ENCODE results near the gene GLIPR2.
A peak's percentile ranks its signal among the peaks of the same experiment; 100 is the strongest.

Gene GLIPR2

DNA sequence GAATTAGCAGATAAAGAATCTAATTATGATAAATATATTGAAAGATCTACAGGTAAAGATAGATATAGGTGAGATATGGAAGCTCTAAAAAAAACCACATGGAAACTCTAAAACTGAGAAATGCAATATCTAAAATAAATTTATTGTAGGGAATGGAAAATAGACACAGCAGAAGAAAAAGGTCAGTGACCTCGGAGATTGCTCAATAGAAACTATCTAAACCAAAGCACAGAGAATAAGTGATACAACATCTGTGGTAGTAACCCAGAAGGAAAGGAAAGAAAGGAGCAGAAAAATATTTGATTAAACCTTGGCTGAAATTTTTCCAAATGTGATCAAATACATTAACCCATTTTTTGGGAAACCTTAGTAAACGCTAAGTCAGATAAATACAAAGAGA lies 43.1 kb upstream of the GLIPR2 start:
- no peak for DNase-seq (ENCODE audit: low read depth in 2 of 2)
- TF ChIP-seq, protein P1, sequence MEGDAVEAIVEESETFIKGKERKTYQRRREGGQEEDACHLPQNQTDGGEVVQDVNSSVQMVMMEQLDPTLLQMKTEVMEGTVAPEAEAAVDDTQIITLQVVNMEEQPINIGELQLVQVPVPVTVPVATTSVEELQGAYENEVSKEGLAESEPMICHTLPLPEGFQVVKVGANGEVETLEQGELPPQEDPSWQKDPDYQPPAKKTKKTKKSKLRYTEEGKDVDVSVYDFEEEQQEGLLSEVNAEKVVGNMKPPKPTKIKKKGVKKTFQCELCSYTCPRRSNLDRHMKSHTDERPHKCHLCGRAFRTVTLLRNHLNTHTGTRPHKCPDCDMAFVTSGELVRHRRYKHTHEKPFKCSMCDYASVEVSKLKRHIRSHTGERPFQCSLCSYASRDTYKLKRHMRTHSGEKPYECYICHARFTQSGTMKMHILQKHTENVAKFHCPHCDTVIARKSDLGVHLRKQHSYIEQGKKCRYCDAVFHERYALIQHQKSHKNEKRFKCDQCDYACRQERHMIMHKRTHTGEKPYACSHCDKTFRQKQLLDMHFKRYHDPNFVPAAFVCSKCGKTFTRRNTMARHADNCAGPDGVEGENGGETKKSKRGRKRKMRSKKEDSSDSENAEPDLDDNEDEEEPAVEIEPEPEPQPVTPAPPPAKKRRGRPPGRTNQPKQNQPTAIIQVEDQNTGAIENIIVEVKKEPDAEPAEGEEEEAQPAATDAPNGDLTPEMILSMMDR (IDR thresholded peaks at IDR 0.05; ENCODE audit: low read depth, low read length): no peak
- H3K4me3 ChIP-seq (replicated peaks in 1 of 2; ENCODE audit: low read depth in 2 of 2, low read length in 2 of 2): no peak overlapping the region

DNA sequence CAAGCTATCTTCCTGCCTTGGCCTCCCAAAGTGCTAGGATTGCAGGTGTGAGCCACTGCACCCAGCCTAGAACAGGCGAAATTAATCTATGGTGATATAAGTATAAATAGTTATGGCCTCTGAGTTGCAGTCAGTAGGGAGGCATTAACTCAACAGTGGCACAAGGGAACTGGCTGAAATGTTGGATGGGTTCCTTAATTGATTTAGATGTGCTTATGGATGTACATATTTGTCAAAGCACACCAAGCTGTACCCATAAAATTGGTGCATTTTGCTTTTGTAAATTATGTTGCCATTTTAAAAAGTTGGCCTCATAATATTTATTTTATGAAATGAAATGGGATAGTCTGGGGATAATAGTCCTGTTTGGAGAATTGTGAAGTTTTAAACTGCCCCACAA lies 36.8 kb upstream of the GLIPR2 start:
- TF ChIP-seq, protein P1 (IDR thresholded peaks at IDR 0.05; ENCODE audit: low read depth, low read length): no peak
- no peak for DNase-seq (ENCODE audit: low read depth in 2 of 2)
- H3K4me3 ChIP-seq (replicated peaks in 1 of 2; ENCODE audit: low read depth in 2 of 2, low read length in 2 of 2): no peak overlapping the region

DNA sequence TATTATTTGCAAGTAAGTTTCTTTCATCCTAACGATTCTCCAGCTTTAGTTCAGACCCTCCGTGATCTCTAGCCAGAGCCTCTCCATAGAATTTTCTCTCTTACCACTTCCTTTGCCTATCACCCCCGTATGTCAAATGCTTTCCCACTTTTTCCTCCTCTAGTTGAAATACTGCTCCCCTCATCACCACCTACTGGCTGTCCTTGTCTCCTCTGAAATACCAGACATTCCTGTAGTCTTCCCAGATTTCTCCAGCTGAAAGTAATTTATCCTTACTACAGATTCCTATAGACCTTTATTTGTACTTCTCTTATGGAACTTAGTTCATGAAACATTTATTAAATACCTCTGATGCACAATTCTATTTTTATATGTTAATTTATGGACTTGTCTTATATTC lies 36.0 kb upstream of the GLIPR2 start:
- DNase-seq (ENCODE audit: low read depth in 2 of 2): peak in 1 of 2 donors; percentile 51
- TF ChIP-seq, protein P1 (IDR thresholded peaks at IDR 0.05; ENCODE audit: low read depth, low read length): peak; percentile 11
- H3K4me3 ChIP-seq (replicated peaks in 1 of 2; ENCODE audit: low read depth in 2 of 2, low read length in 2 of 2): no peak overlapping the region

DNA sequence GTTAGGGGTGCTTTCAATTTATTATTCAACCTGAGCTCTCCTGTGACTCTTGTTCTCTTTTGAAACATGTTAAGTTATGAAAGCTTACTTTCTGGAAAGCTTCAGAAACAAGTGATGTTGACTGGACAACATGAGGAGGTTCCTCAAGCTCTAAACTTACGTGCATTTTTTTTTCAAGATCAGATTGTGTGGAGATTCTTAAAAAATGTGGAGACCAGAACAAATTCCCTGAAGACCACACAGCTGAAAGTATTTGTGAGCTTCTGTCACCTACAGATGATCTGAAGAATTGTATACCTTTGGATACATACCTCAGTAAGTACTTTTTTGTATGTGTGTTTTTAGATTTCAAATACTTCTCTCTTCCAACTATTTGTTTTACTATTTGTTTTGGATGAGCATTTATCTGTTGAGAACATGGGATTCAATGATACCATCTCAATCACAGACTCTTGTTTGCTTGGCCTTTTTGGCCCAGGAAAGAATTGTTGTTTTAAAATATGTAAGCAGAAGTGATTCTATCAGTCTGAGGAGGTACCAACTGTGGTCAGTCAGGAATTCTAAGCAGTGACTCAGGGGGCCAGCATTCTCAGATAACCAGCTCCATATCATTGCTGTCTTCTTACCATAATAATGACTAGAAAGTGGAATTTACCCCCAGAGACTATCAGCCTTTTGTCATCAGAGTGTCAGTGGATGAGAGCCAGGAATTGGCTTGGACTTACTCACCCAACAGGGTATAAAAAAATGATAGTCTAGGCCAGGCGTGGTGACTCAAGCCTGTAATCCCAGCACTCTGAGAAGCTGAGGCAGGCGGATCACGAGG lies 34.4 kb upstream of the GLIPR2 start:
- TF ChIP-seq, protein P1 (IDR thresholded peaks at IDR 0.05; ENCODE audit: low read depth, low read length): no peak
- peak; percentile 96 to 98 for DNase-seq (ENCODE audit: low read depth in 2 of 2)
- no peak overlapping the region for H3K4me3 ChIP-seq (replicated peaks in 1 of 2; ENCODE audit: low read depth in 2 of 2, low read length in 2 of 2)

DNA sequence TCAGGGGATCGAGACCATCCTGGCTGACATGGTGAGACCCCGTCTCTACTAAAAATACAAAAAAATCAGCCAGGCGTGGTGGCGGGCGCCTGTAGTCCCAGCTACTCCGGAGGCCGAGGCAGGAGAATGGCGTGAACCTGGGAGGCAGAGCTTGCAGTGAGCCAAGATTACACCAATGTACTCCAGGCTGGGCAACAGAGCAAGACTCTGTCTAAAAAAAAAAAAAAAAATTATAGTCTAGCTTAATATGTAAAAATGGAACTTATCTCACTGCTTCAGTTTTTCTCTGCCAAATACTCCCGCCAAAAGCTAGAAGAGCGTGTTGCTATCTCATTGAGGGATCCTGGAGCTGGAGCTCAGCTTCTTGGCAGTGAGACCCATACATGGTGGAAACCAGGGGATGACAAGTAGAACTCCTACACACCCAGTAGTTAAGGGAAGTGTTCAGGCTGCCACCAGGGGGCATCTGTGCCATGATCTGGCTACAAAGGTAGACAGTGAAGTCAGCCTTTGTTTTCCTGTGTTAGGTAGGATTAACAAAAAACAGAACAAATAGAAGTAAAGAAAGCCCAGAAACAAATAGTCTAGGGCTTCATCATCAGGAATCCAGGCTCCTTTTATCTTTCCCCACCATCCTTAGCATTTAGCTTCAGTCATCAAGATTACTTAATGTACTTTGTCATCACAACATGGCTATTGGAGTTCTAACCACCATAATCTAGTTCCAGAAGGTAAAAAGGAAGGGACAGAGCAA lies 33.6 kb upstream of the GLIPR2 start:
- H3K4me3 ChIP-seq (replicated peaks in 1 of 2; ENCODE audit: low read depth in 2 of 2, low read length in 2 of 2): no peak overlapping the region
- peak; percentile 85 to 92 for DNase-seq (ENCODE audit: low read depth in 2 of 2)
- TF ChIP-seq, protein P1 (IDR thresholded peaks at IDR 0.05; ENCODE audit: low read depth, low read length): peak; percentile 84

DNA sequence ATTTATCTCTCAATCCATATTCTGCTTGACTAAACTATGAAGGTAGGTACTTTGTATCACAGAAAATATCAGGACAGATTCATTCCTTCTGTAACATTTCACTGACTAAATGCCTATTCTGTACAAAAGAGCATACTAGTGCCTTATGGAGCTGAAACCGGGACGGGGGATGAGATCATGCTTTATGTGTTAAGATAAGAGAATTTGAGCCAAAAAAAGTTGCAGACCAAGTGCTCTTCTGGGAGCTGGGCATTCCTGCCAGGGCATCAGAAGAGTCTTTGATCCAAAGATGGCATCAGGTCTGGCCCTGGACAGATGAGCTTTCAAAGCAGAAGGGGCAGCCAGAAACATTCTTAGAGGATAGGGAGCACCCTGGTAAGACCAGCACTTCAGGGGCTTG lies 27.5 kb upstream of the GLIPR2 start:
- TF ChIP-seq, protein P1 (IDR thresholded peaks at IDR 0.05; ENCODE audit: low read depth, low read length): no peak

More for the DNA sequence above, 27.5 kb upstream of the GLIPR2 start:
- H3K4me3 ChIP-seq (replicated peaks in 1 of 2; ENCODE audit: low read depth in 2 of 2, low read length in 2 of 2): no peak overlapping the region
- DNase-seq (ENCODE audit: low read depth in 2 of 2): peak in 1 of 2 donors; percentile 20
